Naive thymus-derived CD4-positive, alpha-beta T cell (primary cell): ENCODE data around the gene P2RX1. TPM values are rescaled to one million over a fixed set of nuclear protein-coding genes. Genes with fewer than 3 reads are reported as not detected.

Experiments
- ATAC-seq: fragments of 150-1000 bp; cut with Tn5 transposase; 2 replicates; pipeline ENCODE4 v1.10.0; 2021; ENCODE audit warnings: mild to moderate bottlenecking, moderate library complexity
- CTCF ChIA-PET: fragments of 350-600 bp; sonication (Branson Sonifier 250); formaldehyde crosslinking; loops from one replicate; lab custom pipeline; 2021; ENCODE audit warnings: antibody characterized with exemption; lab: Charles Lee
- POLR2A ChIA-PET: fragments of 350-600 bp; sonication (Branson Sonifier 250); formaldehyde crosslinking; loops from one replicate; lab custom pipeline; 2021; ENCODE audit warnings: antibody characterized with exemption, inconsistent platforms; lab: Charles Lee
- DNase-seq, 9 donors: peaks; one replicate each; pipeline versions ENCODE4 v3.0.0 to v3.0.0-alpha.2; 2020 to 2022; ENCODE audit warnings: mixed read lengths in 1 of 9
- H3K27ac ChIP-seq: one replicate; pipeline ENCODE4 v1.7.0; 2013; ENCODE audit warnings: mild to moderate bottlenecking, low read depth, low read length, moderate library complexity
- H3K27me3 ChIP-seq, 2 donors: one replicate each; pipeline ENCODE4 v1.7.0; 2013; ENCODE audit warnings: low read length in 2 of 2, mild to moderate bottlenecking in 2 of 2, moderate library complexity in 2 of 2; ENCODE audit not compliant: control insufficient read depth in 2 of 2, insufficient read depth in 2 of 2
- H3K36me3 ChIP-seq, 3 experiments: 1 replicate in 2 of 3; 2 replicates in 1 of 3; pipeline ENCODE4 v1.7.0; 2013; ENCODE audit warnings: low read length in 3 of 3, mild to moderate bottlenecking in 3 of 3, moderate library complexity in 1 of 3; ENCODE audit not compliant: insufficient read depth in 3 of 3, control insufficient read depth in 2 of 3
- H3K4me1 ChIP-seq, 2 donors: one replicate each; pipeline ENCODE4 v1.7.0; 2013; ENCODE audit warnings: low read length in 2 of 2, mild to moderate bottlenecking in 2 of 2, moderate library complexity in 1 of 2; ENCODE audit not compliant: control insufficient read depth in 2 of 2, insufficient read depth in 2 of 2
- H3K4me3 ChIP-seq: 2 replicates; pipeline ENCODE4 v1.7.0; 2013; ENCODE audit warnings: mild to moderate bottlenecking, low read length
- H3K9me3 ChIP-seq, 3 experiments: 1 replicate in 2 of 3; 2 replicates in 1 of 3; pipeline ENCODE4 v1.7.0; 2013; ENCODE audit warnings: low read length in 3 of 3; ENCODE audit not compliant: control insufficient read depth in 2 of 3
- H3K27ac Mint-ChIP-seq, 9 donors: one replicate each; pipeline ENCODE4 v1.8.0; 2020 to 2022; ENCODE audit warnings: mixed read lengths in 9 of 9, mild to moderate bottlenecking in 8 of 9, moderate library complexity in 5 of 9, inconsistent platforms in 2 of 9
- H3K27me3 Mint-ChIP-seq, 5 donors: one replicate each; pipeline ENCODE4 v1.8.0; 2021 to 2022; ENCODE audit warnings: mixed read lengths in 5 of 5, mild to moderate bottlenecking in 1 of 5
- H3K36me3 Mint-ChIP-seq, 5 donors: one replicate each; pipeline ENCODE4 v1.8.0; 2020 to 2022; ENCODE audit warnings: mixed read lengths in 5 of 5, mild to moderate bottlenecking in 3 of 5, inconsistent platforms in 1 of 5
- H3K4me1 Mint-ChIP-seq, 7 donors: one replicate each; pipeline ENCODE4 v1.8.0; 2020 to 2022; ENCODE audit warnings: mixed read lengths in 7 of 7, mild to moderate bottlenecking in 3 of 7, inconsistent platforms in 1 of 7
- H3K4me3 Mint-ChIP-seq, 10 donors: one replicate each; pipeline ENCODE4 v1.8.0; 2020 to 2022; ENCODE audit warnings: mild to moderate bottlenecking in 10 of 10, mixed read lengths in 10 of 10, moderate library complexity in 6 of 10, inconsistent platforms in 2 of 10
- H3K9me3 Mint-ChIP-seq, 11 donors: one replicate each; pipeline ENCODE4 v1.8.0; 2020 to 2022; ENCODE audit warnings: mixed read lengths in 11 of 11, mild to moderate bottlenecking in 4 of 11, inconsistent platforms in 1 of 11, moderate library complexity in 1 of 11
- intact Hi-C, 2 donors: fragments of 100-400 bp; cut with micrococcal nuclease; formaldehyde crosslinking; loops; one replicate each; pipeline ENCODE4 v1.15.1; 2023
- polyA plus RNA-seq, 2 donors: library from polyadenylated mRNA; unstranded; fragments of 300-500 nt; fragmentation: Illumina TruSeq; gene quantifications; one replicate each; pipeline ENCODE4 v1.2.3, GENCODE V29; 2021
- total RNA-seq, 6 experiments: library from RNA in 5 of 6; stranded (reverse) in 5 of 6; gene quantifications; 1 replicate in 5 of 6; 2 replicates in 1 of 6; pipeline ENCODE4 v1.2.3 and lab custom pipeline; 2021 to 2026

Gene P2RX1
- total and polyA plus RNA-seq, 7 experiments from 2014 or later, result 0.27 to 53.7 (median 2.7) TPM; not detected in 3

DNA sequence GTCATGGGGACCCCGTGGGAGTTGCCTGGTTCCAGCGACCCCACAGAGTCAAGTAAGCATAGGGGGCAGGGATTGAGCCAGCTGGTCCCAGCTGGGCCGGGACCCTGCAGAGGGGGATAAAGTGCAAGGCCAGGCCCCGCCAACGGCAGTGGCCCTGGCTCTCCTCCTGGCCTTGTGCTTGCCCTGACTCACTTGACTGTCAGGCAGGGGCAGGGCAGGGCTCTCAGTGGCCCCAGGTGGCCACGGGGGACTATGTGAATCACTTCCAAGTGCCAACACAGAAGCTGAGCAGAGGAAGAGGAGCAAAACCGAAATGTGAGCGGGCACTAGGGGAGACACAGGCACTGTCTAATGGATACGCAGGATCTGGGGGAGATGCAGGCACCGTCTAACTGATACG, 48.7 kb downstream of the P2RX1 start:
- H3K4me1 Mint-ChIP-seq, result peaks cover 0 to 8% (median 6%) of the 10 kb centered on the region in 7 donors
- no peak for DNase-seq
- POLR2A ChIA-PET, result no interaction called here
- intact Hi-C loops, result no loop called here
- Histone ChIP-seq H3K27me3 (no peaks in the 10 kb centered on the region), H3K9me3 (no peaks in the 10 kb centered on the region), H3K4me3 (no peak overlapping the region), H3K27ac (no peak overlapping the region), H3K4me1 (no peaks in the 10 kb centered on the region), H3K36me3 (peaks cover 0 to 22% (median 0%) of the 10 kb centered on the region in 3 experiments)
- H3K36me3 Mint-ChIP-seq, result peaks cover 0 to 6% (median 0%) of the 10 kb centered on the region in 5 donors
- H3K4me3 Mint-ChIP-seq, result no peak overlapping the region
- H3K27me3 Mint-ChIP-seq, result no peaks in the 10 kb centered on the region
- no peak overlapping the region for H3K27ac Mint-ChIP-seq
- no peaks in the 10 kb centered on the region for H3K9me3 Mint-ChIP-seq
- no peak for ATAC-seq
- CTCF ChIA-PET, result no interaction called here

DNA sequence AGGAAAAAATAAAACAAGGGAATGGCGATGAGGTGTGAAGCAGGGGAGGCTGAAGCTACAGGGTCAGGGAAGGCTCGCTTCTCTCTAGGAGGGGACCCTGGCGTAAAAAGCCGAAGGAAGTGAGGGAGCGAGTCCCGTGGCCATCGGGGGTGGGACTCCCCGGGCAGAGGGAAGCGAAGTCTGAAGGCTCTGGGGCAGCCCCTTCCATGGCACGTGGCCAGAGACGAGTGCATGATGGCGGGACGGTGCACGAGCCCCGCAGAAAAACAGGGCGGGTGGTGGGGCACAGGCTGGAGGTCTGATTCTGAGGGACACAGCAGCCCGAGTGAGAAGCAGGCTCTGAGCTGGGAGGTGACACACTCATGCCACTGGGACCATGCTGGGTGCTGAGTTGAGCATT, 49.2 kb downstream of the P2RX1 start:
- Mint-ChIP-seq H3K4me1 (peaks cover 0 to 8% (median 6%) of the 10 kb centered on the region in 7 donors), H3K9me3 (no peaks in the 10 kb centered on the region), H3K36me3 (peaks cover 0 to 11% (median 0%) of the 10 kb centered on the region in 5 donors), H3K27me3 (no peaks in the 10 kb centered on the region), H3K4me3 (no peak overlapping the region), H3K27ac (peak overlapping the region in 2 of 9 donors; percentile 1 to 44)
- intact Hi-C loops, result no loop called here
- Histone ChIP-seq H3K27ac (no peak overlapping the region), H3K4me1 (no peaks in the 10 kb centered on the region), H3K36me3 (peaks cover 0 to 17% (median 0%) of the 10 kb centered on the region in 3 experiments), H3K4me3 (no peak overlapping the region), H3K27me3 (no peaks in the 10 kb centered on the region), H3K9me3 (no peaks in the 10 kb centered on the region)
- no peak for DNase-seq
- CTCF ChIA-PET, result interaction anchor here (0.7 to 1.3 kb wide), 2 partner anchors 139 to 191 kb away, joined by 3 to 5 read pairs; no protein-coding TSS in a partner anchor
- no peak for ATAC-seq
- POLR2A ChIA-PET, result no interaction called here

DNA sequence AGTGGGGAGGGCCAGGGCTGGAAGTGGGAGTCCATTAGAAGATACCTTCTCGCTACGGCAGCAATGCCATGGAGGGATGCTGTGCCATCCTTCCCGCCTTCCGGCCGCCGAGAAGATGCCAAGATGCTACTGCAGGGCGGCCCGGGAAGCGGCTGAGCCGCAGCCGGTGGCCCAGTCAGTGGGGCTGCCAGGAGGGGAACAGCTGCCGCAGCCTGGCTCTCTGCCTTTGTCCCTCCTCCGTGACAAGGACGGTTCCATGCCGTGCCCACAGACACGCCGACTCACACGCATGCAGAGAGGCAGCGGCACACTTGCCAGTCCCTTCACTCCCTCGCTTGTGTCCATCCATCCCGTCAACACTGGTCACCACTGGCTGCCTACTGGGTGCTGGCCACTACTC, 50.0 kb downstream of the P2RX1 start:
- Histone ChIP-seq H3K36me3 (peaks cover 0 to 20% (median 0%) of the 10 kb centered on the region in 3 experiments), H3K27ac (no peak overlapping the region), H3K27me3 (no peaks in the 10 kb centered on the region), H3K4me3 (no peak overlapping the region), H3K4me1 (no peaks in the 10 kb centered on the region), H3K9me3 (no peaks in the 10 kb centered on the region)
- Mint-ChIP-seq H3K27me3 (no peaks in the 10 kb centered on the region), H3K27ac (no peak overlapping the region), H3K36me3 (peaks cover 0 to 13% (median 0%) of the 10 kb centered on the region in 5 donors), H3K4me3 (no peak overlapping the region), H3K9me3 (no peaks in the 10 kb centered on the region), H3K4me1 (peaks cover 0 to 8% (median 6%) of the 10 kb centered on the region in 7 donors)
- POLR2A ChIA-PET, result no interaction called here
- no peak for ATAC-seq
- DNase-seq, result no peak
- CTCF ChIA-PET, result interaction anchor here (0.7 to 1.3 kb wide), 2 partner anchors 140 to 192 kb away, joined by 3 to 5 read pairs; no protein-coding TSS in a partner anchor
- intact Hi-C loops, result no loop called here

DNA sequence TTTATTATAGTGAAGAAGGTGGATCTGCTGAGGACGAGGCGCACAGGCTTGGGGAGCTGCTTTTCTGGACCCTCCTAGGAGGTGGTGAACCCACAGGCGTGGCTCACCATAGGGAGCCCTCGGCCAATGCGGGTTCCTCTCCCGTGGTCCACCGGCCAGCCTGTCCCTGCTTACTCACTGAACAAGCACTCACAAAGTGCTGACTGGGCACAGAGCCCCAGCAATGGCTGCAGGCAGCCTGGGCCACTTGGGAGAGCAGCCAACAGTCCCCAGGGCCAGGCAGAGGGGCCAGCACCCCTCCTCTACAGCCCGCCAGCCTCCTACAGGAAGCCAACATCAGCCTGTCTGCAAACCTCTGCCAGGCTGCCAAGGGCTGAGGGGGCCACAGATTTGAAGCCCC, 51.1 kb downstream of the P2RX1 start:
- Histone ChIP-seq H3K36me3 (peaks cover 0 to 31% (median 0%) of the 10 kb centered on the region in 3 experiments), H3K4me1 (no peaks in the 10 kb centered on the region), H3K27me3 (no peaks in the 10 kb centered on the region), H3K4me3 (no peak overlapping the region), H3K9me3 (no peaks in the 10 kb centered on the region), H3K27ac (no peak overlapping the region)
- Mint-ChIP-seq H3K27me3 (no peaks in the 10 kb centered on the region), H3K4me1 (peaks cover 0 to 2% (median 0%) of the 10 kb centered on the region in 7 donors), H3K36me3 (peaks cover 0 to 16% (median 0%) of the 10 kb centered on the region in 5 donors), H3K4me3 (no peak overlapping the region), H3K27ac (peak overlapping the region in 1 of 9 donors; percentile 30), H3K9me3 (no peaks in the 10 kb centered on the region)
- intact Hi-C loops, result no loop called here
- no peak for DNase-seq
- ATAC-seq, result no peak
- ChIA-PET CTCF (interaction anchor here (1.0 kb wide), 2 partner anchors 49 to 141 kb away, joined by 3 read pairs; no protein-coding TSS in a partner anchor), POLR2A (no interaction called here)

DNA sequence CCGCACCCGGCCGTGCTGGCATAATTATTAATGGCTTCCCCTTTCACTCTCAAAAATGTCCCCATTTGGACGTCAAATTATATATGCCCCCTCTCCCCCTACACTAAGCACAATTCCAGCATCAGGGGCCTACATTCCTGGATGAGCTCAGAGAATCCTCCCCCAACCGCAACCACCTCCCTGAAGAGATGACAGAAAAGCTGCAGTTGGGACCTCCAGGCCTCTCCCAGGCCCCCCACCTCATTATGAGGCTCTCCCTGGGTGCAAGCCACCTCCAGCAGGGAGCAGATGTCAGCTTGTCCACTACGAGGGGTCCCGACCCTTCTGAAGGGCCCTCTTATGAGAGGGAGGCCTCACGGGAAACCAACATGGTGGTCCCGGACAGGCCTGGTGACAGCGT, 51.7 kb downstream of the P2RX1 start:
- Histone ChIP-seq H3K36me3 (peaks cover 0 to 30% (median 0%) of the 10 kb centered on the region in 3 experiments), H3K4me1 (no peaks in the 10 kb centered on the region), H3K27me3 (no peaks in the 10 kb centered on the region), H3K27ac (no peak overlapping the region), H3K4me3 (no peak overlapping the region), H3K9me3 (no peaks in the 10 kb centered on the region)
- Mint-ChIP-seq H3K4me3 (no peak overlapping the region), H3K4me1 (peaks cover 0 to 2% (median 0%) of the 10 kb centered on the region in 7 donors), H3K27me3 (no peaks in the 10 kb centered on the region), H3K9me3 (no peaks in the 10 kb centered on the region), H3K36me3 (peaks cover 0 to 16% (median 0%) of the 10 kb centered on the region in 5 donors), H3K27ac (no peak overlapping the region)
- ATAC-seq (no peak), DNase-seq (no peak)
- CTCF ChIA-PET, result interaction anchor here (0.7 to 1.4 kb wide), 6 partner anchors 16 to 141 kb away, joined by 3 to 4 read pairs (median 3); no protein-coding TSS in a partner anchor
- POLR2A ChIA-PET, result interaction anchor here (0.7 kb wide), 1 partner anchor 152 kb away, joined by 4 read pairs; no protein-coding TSS in a partner anchor
- intact Hi-C loops, result loop anchor here in 1 of 2 donors (5.0 kb wide), 2 partner anchors 43 to 213 kb away; no protein-coding TSS in a partner anchor

GRCh38 chr17:3861761-3862681, 54.2 kb downstream of the P2RX1 start:
- ChIA-PET POLR2A (no interaction called here), CTCF (interaction anchor here (1.8 kb wide), 1 partner anchor 213 kb away, joined by 5 read pairs; no protein-coding TSS in a partner anchor)
- Histone ChIP-seq H3K36me3 (peaks cover 0 to 25% (median 0%) of the 10 kb centered on the region in 3 experiments), H3K4me3 (no peak overlapping the region), H3K4me1 (no peaks in the 10 kb centered on the region), H3K9me3 (no peaks in the 10 kb centered on the region), H3K27me3 (no peaks in the 10 kb centered on the region), H3K27ac (no peak overlapping the region)
- no peak for ATAC-seq
- H3K9me3 Mint-ChIP-seq, result no peaks in the 10 kb centered on the region
- DNase-seq, result no peak
- H3K36me3 Mint-ChIP-seq, result peaks cover 0 to 16% (median 0%) of the 10 kb centered on the region in 5 donors
- H3K27me3 Mint-ChIP-seq, result no peaks in the 10 kb centered on the region
- peak overlapping the region in 2 of 9 donors; percentile 43 to 63 for H3K27ac Mint-ChIP-seq
- peaks cover 0 to 2% (median 0%) of the 10 kb centered on the region in 7 donors for H3K4me1 Mint-ChIP-seq
- H3K4me3 Mint-ChIP-seq, result no peak overlapping the region
- intact Hi-C loops, result loop anchor here in 1 of 2 donors (5.0 kb wide), 2 partner anchors 45 to 215 kb away; no protein-coding TSS in a partner anchor
